CD4-positive, alpha-beta T cell (primary cell): Measurements from ENCODE around the gene LUM. TPM values are rescaled to one million over a fixed set of nuclear protein-coding genes. Genes with fewer than 3 reads are reported as not detected.

ENCODE experiments used
- ATAC-seq: fragments of 200-7000 bp; cut with Tn5 transposase; one replicate; pipeline ENCODE4 v1.10.0; 2022; ENCODE audit warnings: mild to moderate bottlenecking; ENCODE audit not compliant: poor library complexity
- CTCF ChIA-PET: fragments of 350-600 bp; sonication (Branson Sonifier 250); formaldehyde crosslinking; loops from one replicate; lab custom pipeline; 2021; ENCODE audit warnings: antibody characterized with exemption, inconsistent platforms; lab: Charles Lee
- POLR2A ChIA-PET: fragments of 350-600 bp; sonication (Branson Sonifier 250); formaldehyde crosslinking; loops from one replicate; lab custom pipeline; 2021; ENCODE audit warnings: antibody characterized with exemption, inconsistent platforms; lab: Charles Lee
- DNase-seq, 14 experiments: peaks; one replicate each; pipeline ENCODE4 v3.0.0-alpha.2; 2013 to 2020; ENCODE audit warnings: mixed read lengths in 2 of 14
- H3K27ac ChIP-seq, 2 donors: one replicate each; pipeline versions ENCODE4 v1.5.1 to v1.7.0; 2013; ENCODE audit warnings: low read length in 2 of 2, low read depth in 1 of 2, mild to moderate bottlenecking in 1 of 2
- H3K27me3 ChIP-seq, 2 experiments: 1 replicate in 1 of 2; 2 replicates in 1 of 2; pipeline versions ENCODE4 v1.6.1 to v1.7.0; 2013; ENCODE audit warnings: low read length in 2 of 2, control low read depth in 1 of 2, mild to moderate bottlenecking in 1 of 2, moderate library complexity in 1 of 2; ENCODE audit not compliant: insufficient read depth in 2 of 2, control insufficient read depth in 1 of 2
- H3K36me3 ChIP-seq: one replicate; pipeline ENCODE4 v1.6.1; 2013; ENCODE audit warnings: low read length, control low read depth; ENCODE audit not compliant: insufficient read depth
- H3K4me1 ChIP-seq: one replicate; pipeline ENCODE4 v1.6.1; 2013; ENCODE audit warnings: low read length, control low read depth; ENCODE audit not compliant: insufficient read depth
- H3K4me3 ChIP-seq: one replicate; pipeline ENCODE4 v1.5.1; 2013; ENCODE audit warnings: mild to moderate bottlenecking, low read length, moderate library complexity
- H3K9me3 ChIP-seq, 2 experiments: 1 replicate in 1 of 2; 2 replicates in 1 of 2; pipeline versions ENCODE4 v1.6.1 to v1.7.0; 2013; ENCODE audit warnings: low read length in 2 of 2, mild to moderate bottlenecking in 2 of 2, control low read depth in 1 of 2, moderate library complexity in 1 of 2; ENCODE audit not compliant: control insufficient read depth in 1 of 2, insufficient read depth in 1 of 2
- H3K27ac Mint-ChIP-seq: one replicate; pipeline ENCODE4 v1.8.0; 2020; ENCODE audit warnings: mixed read lengths
- H3K27me3 Mint-ChIP-seq: one replicate; pipeline ENCODE4 v1.8.0; 2021; ENCODE audit warnings: mixed read lengths
- H3K36me3 Mint-ChIP-seq: one replicate; pipeline ENCODE4 v1.8.0; 2021; ENCODE audit warnings: low read depth, mixed read lengths
- H3K4me1 Mint-ChIP-seq: one replicate; pipeline ENCODE4 v1.8.0; 2021; ENCODE audit warnings: low read depth, mixed read lengths
- H3K4me3 Mint-ChIP-seq: one replicate; pipeline ENCODE4 v1.8.0; 2020; ENCODE audit warnings: mild to moderate bottlenecking, mixed read lengths
- H3K9me3 Mint-ChIP-seq: one replicate; pipeline ENCODE4 v1.8.0; 2020; ENCODE audit warnings: mixed read lengths
- intact Hi-C, 2 experiments: fragments of 100-400 bp; cut with DNase I in 1 of 2; cut with micrococcal nuclease in 1 of 2; formaldehyde crosslinking; loops; one replicate each; pipeline versions ENCODE4 v1.15.1 to v1.9.0; 2023 to 2025; cut with DNase I, micrococcal nuclease
- total RNA-seq, 174 experiments: library from RNA in 2 of 174; stranded (reverse) in 2 of 174; gene quantifications; one replicate each; pipeline ENCODE4 v1.2.3 and lab custom pipeline; 2021 to 2026
- TF ChIP-seq, protein P1 (sequence below): fragments of 200-600 bp; IDR thresholded peaks from one replicate; pipeline ENCODE4 v1.8.0; 2022; ENCODE audit warnings: antibody characterized with exemption, mild to moderate bottlenecking

LUM gene
- total RNA-seq, 2 experiments from 2014 or later, result not detected

DNA sequence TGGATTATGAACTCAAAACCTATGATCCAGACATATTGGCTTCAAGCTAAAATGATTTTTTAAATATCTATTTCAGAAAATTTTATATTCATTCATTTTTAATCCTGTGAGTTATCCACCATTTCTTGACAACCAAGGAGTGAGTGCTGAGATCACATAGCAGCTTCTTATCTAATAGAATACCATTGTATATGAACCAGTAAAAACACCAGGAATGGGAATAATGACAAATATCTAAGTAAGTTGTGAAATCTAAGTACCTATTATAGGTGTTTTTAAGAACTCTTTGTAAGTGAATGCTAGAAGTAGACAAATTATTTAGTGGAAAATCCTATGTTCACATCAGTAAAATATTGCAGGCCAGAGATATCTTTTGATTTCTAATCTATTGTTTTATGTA lies 8.2 kb downstream of the LUM start:
- ATAC-seq (no peak), DNase-seq (no peak)
- Histone ChIP-seq H3K4me3 (no peak overlapping the region), H3K27ac (no peak overlapping the region), H3K9me3 (no peaks in the 10 kb centered on the region), H3K36me3 (no peaks in the 10 kb centered on the region), H3K27me3 (no peaks in the 10 kb centered on the region), H3K4me1 (no peaks in the 10 kb centered on the region)
- Mint-ChIP-seq H3K4me1 (no peaks in the 10 kb centered on the region), H3K27me3 (no peaks in the 10 kb centered on the region), H3K4me3 (no peak overlapping the region), H3K27ac (no peak overlapping the region), H3K9me3 (no peaks in the 10 kb centered on the region), H3K36me3 (no peaks in the 10 kb centered on the region)
- ChIA-PET CTCF (interaction anchor here (0.9 kb wide), 1 partner anchor 10 kb away, joined by 3 read pairs; no protein-coding TSS in a partner anchor), POLR2A (no interaction called here)
- TF ChIP-seq, protein P1, sequence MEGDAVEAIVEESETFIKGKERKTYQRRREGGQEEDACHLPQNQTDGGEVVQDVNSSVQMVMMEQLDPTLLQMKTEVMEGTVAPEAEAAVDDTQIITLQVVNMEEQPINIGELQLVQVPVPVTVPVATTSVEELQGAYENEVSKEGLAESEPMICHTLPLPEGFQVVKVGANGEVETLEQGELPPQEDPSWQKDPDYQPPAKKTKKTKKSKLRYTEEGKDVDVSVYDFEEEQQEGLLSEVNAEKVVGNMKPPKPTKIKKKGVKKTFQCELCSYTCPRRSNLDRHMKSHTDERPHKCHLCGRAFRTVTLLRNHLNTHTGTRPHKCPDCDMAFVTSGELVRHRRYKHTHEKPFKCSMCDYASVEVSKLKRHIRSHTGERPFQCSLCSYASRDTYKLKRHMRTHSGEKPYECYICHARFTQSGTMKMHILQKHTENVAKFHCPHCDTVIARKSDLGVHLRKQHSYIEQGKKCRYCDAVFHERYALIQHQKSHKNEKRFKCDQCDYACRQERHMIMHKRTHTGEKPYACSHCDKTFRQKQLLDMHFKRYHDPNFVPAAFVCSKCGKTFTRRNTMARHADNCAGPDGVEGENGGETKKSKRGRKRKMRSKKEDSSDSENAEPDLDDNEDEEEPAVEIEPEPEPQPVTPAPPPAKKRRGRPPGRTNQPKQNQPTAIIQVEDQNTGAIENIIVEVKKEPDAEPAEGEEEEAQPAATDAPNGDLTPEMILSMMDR, result no peak
- intact Hi-C loops, result no loop called here

GRCh38 chr12:91100906-91101305 lies 10.4 kb downstream of the LUM start:
- Mint-ChIP-seq H3K27me3 (no peaks in the 10 kb centered on the region), H3K4me3 (no peak overlapping the region), H3K9me3 (no peaks in the 10 kb centered on the region), H3K4me1 (no peaks in the 10 kb centered on the region), H3K36me3 (no peaks in the 10 kb centered on the region), H3K27ac (no peak overlapping the region)
- ATAC-seq (no peak), DNase-seq (no peak)
- H3K4me1 ChIP-seq, result no peaks in the 10 kb centered on the region
- H3K27me3 ChIP-seq, result no peaks in the 10 kb centered on the region
- POLR2A ChIA-PET, result no interaction called here
- CTCF ChIA-PET, result no interaction called here
- peaks cover 0 to 1% of the 10 kb centered on the region in 2 experiments for H3K9me3 ChIP-seq
- intact Hi-C loops, result no loop called here
- H3K36me3 ChIP-seq, result no peaks in the 10 kb centered on the region
- TF ChIP-seq, protein P1, result no peak
- no peak overlapping the region for H3K27ac ChIP-seq
- H3K4me3 ChIP-seq, result no peak overlapping the region

- POLR2A ChIA-PET, result no interaction called here
- Mint-ChIP-seq H3K27ac (no peak overlapping the region), H3K36me3 (no peaks in the 10 kb centered on the region), H3K4me3 (no peak overlapping the region), H3K27me3 (no peaks in the 10 kb centered on the region), H3K9me3 (no peaks in the 10 kb centered on the region), H3K4me1 (no peaks in the 10 kb centered on the region)
- H3K27me3 ChIP-seq, result no peaks in the 10 kb centered on the region
- no peak for ATAC-seq
- no peaks in the 10 kb centered on the region for H3K4me1 ChIP-seq
- no peak overlapping the region for H3K4me3 ChIP-seq
- no peaks in the 10 kb centered on the region for H3K36me3 ChIP-seq
- TF ChIP-seq, protein P1, result no peak
- CTCF ChIA-PET, result no interaction called here
- DNase-seq, result no peak
- H3K27ac ChIP-seq, result no peak overlapping the region
- intact Hi-C loops, result no loop called here
- peaks cover 0 to 3% of the 10 kb centered on the region in 2 experiments for H3K9me3 ChIP-seq
Measured at GRCh38 chr12:91099836-91100235, 11.5 kb downstream of the LUM start.
